GM19043 (cell line): ENCODE results near the gene SLC7A5.
"Not testable (repeated sequence)": the region's sequence is repeated elsewhere in the genome, so short reads cannot be mapped to it uniquely, and the experiment has no call there.

Experiments used
- ATAC-seq: cut with Tn5 transposase; IDR thresholded peaks from one replicate; pipeline ENCODE4 v1.9.1; 2021; ENCODE audit warnings: low read depth; ENCODE audit not compliant: unreplicated experiment

Gene SLC7A5

GRCh38 chr16:87889762-87890161 is 20.5 kb upstream of the SLC7A5 start:
- ATAC-seq, result not testable (repeated sequence)

- ATAC-seq, result not testable (repeated sequence)
Measured at GRCh38 chr16:87888346-87888745, 19.0 kb upstream of the SLC7A5 start.

GRCh38 chr16:87887931-87888330 is 18.6 kb upstream of the SLC7A5 start:
- ATAC-seq, result not testable (repeated sequence)

GRCh38 chr16:87885371-87885967 is 16.2 kb upstream of the SLC7A5 start:
- ATAC-seq, result not testable (repeated sequence)

GRCh38 chr16:87882436-87883019 is 13.2 kb upstream of the SLC7A5 start:
- no peak for ATAC-seq

- ATAC-seq, result no peak
Measured at GRCh38 chr16:87881324-87882200, 12.3 kb upstream of the SLC7A5 start.

- ATAC-seq, result no peak
Measured at GRCh38 chr16:87880117-87880696, 10.9 kb upstream of the SLC7A5 start.

GRCh38 chr16:87879411-87880013 is 10.2 kb upstream of the SLC7A5 start:
- not testable (repeated sequence) for ATAC-seq

GRCh38 chr16:87878704-87879103 is 9.4 kb upstream of the SLC7A5 start:
- no peak for ATAC-seq

- ATAC-seq, result no peak
Measured at GRCh38 chr16:87877942-87878507, 8.7 kb upstream of the SLC7A5 start.

- ATAC-seq, result no peak
Measured at GRCh38 chr16:87874639-87875427, 5.5 kb upstream of the SLC7A5 start.

- not testable (repeated sequence) for ATAC-seq
Measured at GRCh38 chr16:87870418-87871291, 1.3 kb upstream of the SLC7A5 start.

- not testable (repeated sequence) for ATAC-seq
Measured at GRCh38 chr16:87869879-87870417, 641 bp upstream of the SLC7A5 start.

GRCh38 chr16:87868254-87869029 is 865 bp downstream of the SLC7A5 start:
- ATAC-seq, result not testable (repeated sequence)

- not testable (repeated sequence) for ATAC-seq
Measured at GRCh38 chr16:87865902-87866555, 3.3 kb downstream of the SLC7A5 start.

- ATAC-seq, result no peak
Measured at GRCh38 chr16:87864331-87864989, 4.8 kb downstream of the SLC7A5 start.

GRCh38 chr16:87863327-87863635 is 6.0 kb downstream of the SLC7A5 start:
- ATAC-seq, result not testable (repeated sequence)
